ENCODE results near the gene CACNA1B.

Gene CACNA1B

DNA sequence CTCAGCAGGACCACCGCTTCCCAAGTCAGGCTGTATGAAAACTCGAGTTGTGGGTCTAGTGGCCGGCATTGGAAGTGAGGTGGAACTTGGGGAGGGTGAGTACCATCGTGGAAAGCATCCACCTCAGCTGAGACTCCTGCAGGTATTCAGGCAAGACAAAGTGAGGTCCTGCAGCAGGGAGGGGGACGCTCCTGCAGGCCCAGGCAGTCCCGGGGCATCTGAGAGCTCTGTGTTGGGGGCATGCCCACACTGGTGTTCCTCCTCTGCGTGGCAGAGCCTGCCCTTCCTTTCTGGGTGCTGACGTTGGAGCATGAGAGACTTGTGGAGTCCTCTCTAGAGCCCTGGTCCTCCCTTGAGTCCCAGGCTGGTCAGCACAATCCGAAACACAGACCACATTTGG is 187.7 kb downstream of the CACNA1B start:
- H3K36me3 Mint-ChIP-seq (ENCODE audit: low read depth), result no peaks in the 10 kb centered on the region
- no peak overlapping the region for H3K4me3 Mint-ChIP-seq
- no peaks in the 10 kb centered on the region for H3K9me3 Mint-ChIP-seq
- peaks cover 1% of the 10 kb centered on the region for H3K27me3 Mint-ChIP-seq
- no peak overlapping the region for H3K27ac Mint-ChIP-seq
- no peaks in the 10 kb centered on the region for H3K4me1 Mint-ChIP-seq (ENCODE audit: low read depth)

GRCh38 chr9:138066049-138066448 is 188.5 kb downstream of the CACNA1B start:
- Mint-ChIP-seq H3K36me3 (ENCODE audit: low read depth) (no peaks in the 10 kb centered on the region), H3K4me3 (no peak overlapping the region), H3K27me3 (peaks cover 7% of the 10 kb centered on the region), H3K4me1 (ENCODE audit: low read depth) (no peaks in the 10 kb centered on the region), H3K9me3 (no peaks in the 10 kb centered on the region), H3K27ac (no peak overlapping the region)

GRCh38 chr9:138067613-138068367 is 190.2 kb downstream of the CACNA1B start:
- no peaks in the 10 kb centered on the region for H3K36me3 Mint-ChIP-seq (ENCODE audit: low read depth)
- H3K27me3 Mint-ChIP-seq, result peaks cover 10% of the 10 kb centered on the region
- no peak overlapping the region for H3K27ac Mint-ChIP-seq
- no peak overlapping the region for H3K4me3 Mint-ChIP-seq
- no peaks in the 10 kb centered on the region for H3K4me1 Mint-ChIP-seq (ENCODE audit: low read depth)
- H3K9me3 Mint-ChIP-seq, result no peaks in the 10 kb centered on the region

- no peak overlapping the region for H3K4me3 Mint-ChIP-seq
- no peak overlapping the region for H3K27ac Mint-ChIP-seq
- H3K27me3 Mint-ChIP-seq, result peaks cover 10% of the 10 kb centered on the region
- no peaks in the 10 kb centered on the region for H3K4me1 Mint-ChIP-seq (ENCODE audit: low read depth)
- no peaks in the 10 kb centered on the region for H3K36me3 Mint-ChIP-seq (ENCODE audit: low read depth)
- H3K9me3 Mint-ChIP-seq, result no peaks in the 10 kb centered on the region
Measured at GRCh38 chr9:138068601-138069035, 191.0 kb downstream of the CACNA1B start.

- H3K27me3 Mint-ChIP-seq, result peaks cover 12% of the 10 kb centered on the region
Measured at GRCh38 chr9:138069731-138070456, 192.3 kb downstream of the CACNA1B start.

DNA sequence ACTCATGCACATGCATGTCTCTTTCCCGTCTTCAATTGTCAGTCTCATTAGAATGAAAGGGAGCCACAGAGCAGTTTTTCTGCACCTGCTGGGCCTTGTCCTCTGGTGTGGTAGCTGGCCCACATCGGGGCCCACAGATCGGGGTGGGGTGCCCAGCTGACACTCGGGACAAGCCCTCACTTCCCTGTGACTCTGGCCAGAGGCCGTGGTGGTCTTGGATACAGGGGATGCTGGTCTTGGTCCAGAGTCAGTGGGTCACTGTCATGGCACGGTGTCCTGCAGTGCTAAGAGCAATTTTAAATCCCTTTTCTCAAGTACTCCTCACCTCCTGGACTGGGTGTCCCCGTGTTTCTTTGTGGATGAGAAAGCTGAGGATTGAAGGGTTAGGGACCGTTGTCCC is 193.2 kb downstream of the CACNA1B start:
- Mint-ChIP-seq H3K27ac (no peak overlapping the region), H3K4me3 (no peak overlapping the region), H3K36me3 (ENCODE audit: low read depth) (no peaks in the 10 kb centered on the region), H3K27me3 (peaks cover 12% of the 10 kb centered on the region), H3K4me1 (ENCODE audit: low read depth) (no peaks in the 10 kb centered on the region), H3K9me3 (no peaks in the 10 kb centered on the region)

More at GRCh38 chr9:138069731-138070456, 192.3 kb downstream of the CACNA1B start:
- no peak overlapping the region for H3K4me3 Mint-ChIP-seq
- no peaks in the 10 kb centered on the region for H3K4me1 Mint-ChIP-seq (ENCODE audit: low read depth)
- no peaks in the 10 kb centered on the region for H3K9me3 Mint-ChIP-seq
- no peak overlapping the region for H3K27ac Mint-ChIP-seq
- H3K36me3 Mint-ChIP-seq (ENCODE audit: low read depth), result no peaks in the 10 kb centered on the region

- H3K9me3 Mint-ChIP-seq, result no peaks in the 10 kb centered on the region
- H3K4me1 Mint-ChIP-seq (ENCODE audit: low read depth), result no peaks in the 10 kb centered on the region
- no peak overlapping the region for H3K27ac Mint-ChIP-seq
- no peaks in the 10 kb centered on the region for H3K36me3 Mint-ChIP-seq (ENCODE audit: low read depth)
- no peak overlapping the region for H3K4me3 Mint-ChIP-seq
- peaks cover 12% of the 10 kb centered on the region for H3K27me3 Mint-ChIP-seq
Measured at GRCh38 chr9:138071292-138071691, 193.7 kb downstream of the CACNA1B start.

DNA sequence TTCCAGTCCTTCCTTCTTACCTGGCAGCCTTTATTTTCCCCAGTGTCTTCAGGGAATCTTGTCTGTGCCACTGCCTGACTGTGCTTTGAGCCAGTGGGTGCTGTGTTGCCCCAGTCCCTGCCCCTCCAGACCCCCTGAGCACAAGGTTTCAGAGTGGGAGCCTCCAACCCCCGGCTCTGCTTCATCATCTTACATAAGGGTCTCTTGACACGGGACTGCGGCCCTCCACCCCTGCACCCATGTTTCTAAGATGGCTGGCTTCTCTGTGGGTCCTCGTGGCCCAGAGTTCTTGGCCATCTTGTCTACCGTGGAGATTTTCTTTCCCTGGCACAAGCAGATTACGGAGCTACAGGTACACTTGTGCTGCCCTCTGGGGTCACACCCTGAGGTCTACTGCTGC is 194.1 kb downstream of the CACNA1B start:
- Mint-ChIP-seq H3K4me3 (no peak overlapping the region), H3K27me3 (peaks cover 12% of the 10 kb centered on the region)

GRCh38 chr9:138072161-138072842 is 194.7 kb downstream of the CACNA1B start:
- Mint-ChIP-seq H3K4me3 (no peak overlapping the region), H3K27me3 (peaks cover 14% of the 10 kb centered on the region), H3K27ac (no peak overlapping the region), H3K9me3 (no peaks in the 10 kb centered on the region), H3K4me1 (ENCODE audit: low read depth) (no peaks in the 10 kb centered on the region), H3K36me3 (ENCODE audit: low read depth) (no peaks in the 10 kb centered on the region)

More for the DNA sequence above, 194.1 kb downstream of the CACNA1B start:
- Mint-ChIP-seq H3K36me3 (ENCODE audit: low read depth) (no peaks in the 10 kb centered on the region), H3K27ac (no peak overlapping the region), H3K4me1 (ENCODE audit: low read depth) (no peaks in the 10 kb centered on the region), H3K9me3 (no peaks in the 10 kb centered on the region)

- Mint-ChIP-seq H3K36me3 (ENCODE audit: low read depth) (no peaks in the 10 kb centered on the region), H3K4me1 (ENCODE audit: low read depth) (no peaks in the 10 kb centered on the region), H3K27ac (no peak overlapping the region), H3K9me3 (no peaks in the 10 kb centered on the region), H3K27me3 (peaks cover 18% of the 10 kb centered on the region), H3K4me3 (no peak overlapping the region)
Measured at GRCh38 chr9:138072897-138073296, 195.3 kb downstream of the CACNA1B start.

DNA sequence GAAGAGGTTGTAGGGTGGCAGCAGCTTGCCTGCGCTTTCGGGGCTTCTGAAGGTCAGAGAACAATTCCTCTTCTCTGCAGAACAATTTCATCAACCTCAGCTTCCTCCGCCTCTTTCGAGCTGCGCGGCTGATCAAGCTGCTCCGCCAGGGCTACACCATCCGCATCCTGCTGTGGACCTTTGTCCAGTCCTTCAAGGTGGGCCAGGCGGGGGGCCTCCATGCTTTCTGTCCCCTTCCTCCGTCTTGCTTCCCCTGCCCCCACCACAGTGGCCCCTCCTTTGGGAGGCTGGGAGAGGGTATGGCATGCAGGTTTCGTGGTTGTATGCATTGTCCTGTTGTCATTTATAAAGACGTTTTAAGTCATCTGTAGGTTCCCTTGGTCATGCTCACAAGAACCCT is 195.8 kb downstream of the CACNA1B start:
- Mint-ChIP-seq H3K4me3 (no peak overlapping the region), H3K9me3 (no peaks in the 10 kb centered on the region), H3K27me3 (peaks cover 18% of the 10 kb centered on the region), H3K36me3 (ENCODE audit: low read depth) (no peaks in the 10 kb centered on the region), H3K27ac (no peak overlapping the region), H3K4me1 (ENCODE audit: low read depth) (no peaks in the 10 kb centered on the region)

DNA sequence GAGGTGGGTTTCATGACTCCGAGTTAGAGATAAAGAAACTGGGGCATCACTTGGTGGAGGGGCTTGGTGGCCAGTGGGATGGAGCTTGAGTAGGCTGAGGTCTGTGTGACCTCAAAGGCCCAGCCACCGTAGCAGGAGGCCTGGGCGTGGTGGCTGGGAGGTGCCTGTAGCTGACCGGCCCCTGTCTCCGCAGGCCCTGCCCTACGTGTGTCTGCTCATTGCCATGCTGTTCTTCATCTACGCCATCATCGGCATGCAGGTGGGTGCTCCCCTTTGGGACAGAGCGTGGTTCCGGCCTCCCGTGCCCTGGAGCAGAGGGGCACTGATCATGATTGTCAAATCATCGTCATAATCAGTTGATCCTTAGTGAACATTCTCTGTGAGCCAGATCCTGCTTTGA is 196.2 kb downstream of the CACNA1B start:
- no peak overlapping the region for H3K27ac Mint-ChIP-seq
- no peak overlapping the region for H3K4me3 Mint-ChIP-seq
- H3K36me3 Mint-ChIP-seq (ENCODE audit: low read depth), result no peaks in the 10 kb centered on the region
- no peaks in the 10 kb centered on the region for H3K4me1 Mint-ChIP-seq (ENCODE audit: low read depth)
- peaks cover 22% of the 10 kb centered on the region for H3K27me3 Mint-ChIP-seq
- H3K9me3 Mint-ChIP-seq, result no peaks in the 10 kb centered on the region

DNA sequence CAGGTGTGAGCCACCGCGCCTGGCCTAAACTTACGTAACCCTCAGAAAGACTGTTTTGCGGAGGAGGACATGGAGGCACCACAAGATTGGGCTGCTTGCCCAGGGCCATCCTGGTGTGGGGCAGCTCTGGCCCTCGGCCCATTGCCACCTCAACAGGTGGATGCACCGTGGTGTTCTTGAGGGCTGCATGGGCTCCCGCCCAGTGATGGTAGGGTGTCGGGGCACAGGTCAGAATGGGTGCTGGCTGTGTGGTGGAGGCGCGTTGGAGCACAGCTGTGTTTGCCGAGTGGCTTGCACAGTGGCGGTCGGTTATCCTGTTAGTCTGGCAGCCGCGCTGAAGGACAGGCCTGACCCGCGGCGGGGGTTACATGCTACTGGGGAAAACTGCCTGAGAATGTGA is 196.9 kb downstream of the CACNA1B start:
- Mint-ChIP-seq H3K4me1 (ENCODE audit: low read depth) (no peaks in the 10 kb centered on the region), H3K27ac (no peak overlapping the region), H3K36me3 (ENCODE audit: low read depth) (no peaks in the 10 kb centered on the region), H3K4me3 (no peak overlapping the region), H3K27me3 (peaks cover 26% of the 10 kb centered on the region), H3K9me3 (no peaks in the 10 kb centered on the region)

- Mint-ChIP-seq H3K27me3 (peaks cover 31% of the 10 kb centered on the region), H3K9me3 (no peaks in the 10 kb centered on the region), H3K4me1 (ENCODE audit: low read depth) (no peaks in the 10 kb centered on the region), H3K36me3 (ENCODE audit: low read depth) (no peaks in the 10 kb centered on the region), H3K4me3 (no peak overlapping the region), H3K27ac (no peak overlapping the region)
Measured at GRCh38 chr9:138075496-138075895, 197.9 kb downstream of the CACNA1B start.

DNA sequence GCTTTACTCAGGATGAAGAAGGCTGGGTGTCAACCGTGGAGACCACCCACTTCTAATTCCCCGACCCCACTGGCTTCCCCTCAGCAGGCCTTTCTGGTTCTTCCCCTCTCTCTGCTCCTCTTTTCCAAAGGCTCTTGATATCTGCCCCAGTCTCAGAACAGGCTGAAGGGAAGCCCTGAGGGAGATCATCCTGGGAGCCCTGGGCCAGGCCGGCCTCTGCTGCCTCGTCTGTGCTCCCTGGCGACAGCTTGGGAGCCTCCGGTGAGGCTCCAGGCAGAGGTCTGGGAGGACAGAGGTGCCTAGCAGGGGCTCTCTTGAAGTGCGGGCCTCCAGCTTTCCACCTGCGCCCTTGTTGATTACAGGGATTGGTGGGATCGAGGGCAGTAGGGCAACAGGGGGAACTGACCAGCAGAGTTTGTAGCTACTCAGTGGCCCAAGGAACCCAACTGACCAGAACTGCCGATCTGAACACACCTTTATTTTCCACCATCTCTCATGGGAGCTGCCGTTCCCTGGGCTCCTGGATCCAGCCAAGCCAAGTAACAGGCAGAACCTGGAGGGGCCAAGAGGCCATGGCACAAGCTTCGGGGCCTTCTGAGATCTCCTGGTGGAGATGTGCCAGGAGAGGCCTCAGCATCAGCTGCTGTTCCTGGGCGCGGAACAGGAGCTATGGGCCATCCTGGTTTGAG is 198.5 kb downstream of the CACNA1B start:
- Mint-ChIP-seq H3K36me3 (ENCODE audit: low read depth) (no peaks in the 10 kb centered on the region), H3K27ac (no peak overlapping the region), H3K27me3 (peaks cover 29% of the 10 kb centered on the region), H3K9me3 (no peaks in the 10 kb centered on the region), H3K4me3 (no peak overlapping the region), H3K4me1 (ENCODE audit: low read depth) (no peaks in the 10 kb centered on the region)

Measured in stimulated activated naive CD8-positive, alpha-beta T cell treated with anti-CD3 and anti-CD28 coated beads, Interleukin-15, Interleukin-2, amounts not matched to agents 100 ng/mL and 50 ng/mL, for 24 hours (primary cell).